ENCODE results near the gene ANKRD24. TPM values are rescaled to one million over a fixed set of nuclear protein-coding genes. Genes with fewer than 3 reads are reported as not detected.
"Not testable (repeated sequence)": the region's sequence is repeated elsewhere in the genome, so short reads cannot be mapped to it uniquely, and the experiment has no call there.

The ANKRD24 gene
- total and polyA plus RNA-seq, 3 donors from 2014 or later = 16.5 to 21.1 (median 20.4) TPM

GRCh38 chr19:4217429-4218264 lies 35.2 kb downstream of the ANKRD24 start:
- 79 to 82% methylated on average over 52 to 75 of the region's 81 CpGs for WGBS, 2 donors
- no peak for DNase-seq
- H3K4me3 ChIP-seq = peak overlapping the region in 1 of 2 donors; percentile 26
- no peak for TF ChIP-seq POLR2A (IDR thresholded peaks at IDR 0.05)
- intact Hi-C loops (cut with DNase I; ENCODE audit: low total_unique reads) = no loop called here
- no peaks in the 10 kb centered on the region for H3K4me1 ChIP-seq
- H3K36me3 ChIP-seq (ENCODE audit: low read depth, missing control alignments) = no peaks in the 10 kb centered on the region
- H3K9me3 ChIP-seq = no peaks in the 10 kb centered on the region
- no peak overlapping the region for H3K27ac ChIP-seq
- H3K27me3 ChIP-seq = no peaks in the 10 kb centered on the region

- DNase-seq; H3K4me1 ChIP-seq; intact Hi-C loops (cut with DNase I; ENCODE audit: low total_unique reads); H3K4me3 ChIP-seq; H3K9me3 ChIP-seq; H3K36me3 ChIP-seq (ENCODE audit: low read depth, missing control alignments); H3K27me3 ChIP-seq; H3K27ac ChIP-seq: not testable (repeated sequence)
- WGBS, 2 donors = 79 to 94% methylated on average over 1 of the region's 1 CpG
Observed at GRCh38 chr19:4218523-4218922, 36.0 kb downstream of the ANKRD24 start.

- H3K4me1 ChIP-seq = no peaks in the 10 kb centered on the region
- intact Hi-C loops (cut with DNase I; ENCODE audit: low total_unique reads) = no loop called here
- no peak for DNase-seq
- WGBS, 2 donors = 93 to 98% methylated on average over 7 of the region's 7 CpGs
- no peaks in the 10 kb centered on the region for H3K9me3 ChIP-seq
- no peaks in the 10 kb centered on the region for H3K27me3 ChIP-seq
- H3K27ac ChIP-seq = no peak overlapping the region
- TF ChIP-seq CTCF (IDR thresholded peaks at IDR 0.05) = no peak
- no peak for TF ChIP-seq POLR2A (IDR thresholded peaks at IDR 0.05)
- no peak overlapping the region for H3K4me3 ChIP-seq
- no peaks in the 10 kb centered on the region for H3K36me3 ChIP-seq (ENCODE audit: low read depth, missing control alignments)
Observed at GRCh38 chr19:4220188-4220587, 37.7 kb downstream of the ANKRD24 start.

GRCh38 chr19:4224470-4224869 lies 42.0 kb downstream of the ANKRD24 start:
- WGBS, 2 donors = 68 to 71% methylated on average over 10 to 15 of the region's 15 CpGs
- H3K27ac ChIP-seq = no peak overlapping the region
- H3K9me3 ChIP-seq = no peaks in the 10 kb centered on the region
- TF ChIP-seq POLR2A (IDR thresholded peaks at IDR 0.05) = no peak
- TF ChIP-seq CTCF (IDR thresholded peaks at IDR 0.05) = no peak
- no peak for DNase-seq
- H3K4me3 ChIP-seq = no peak overlapping the region
- intact Hi-C loops (cut with DNase I; ENCODE audit: low total_unique reads) = no loop called here
- peaks cover 6% of the 10 kb centered on the region for H3K4me1 ChIP-seq
- no peaks in the 10 kb centered on the region for H3K36me3 ChIP-seq (ENCODE audit: low read depth, missing control alignments)
- no peaks in the 10 kb centered on the region for H3K27me3 ChIP-seq

- peaks cover 6% of the 10 kb centered on the region for H3K4me1 ChIP-seq
- 66 to 82% methylated on average over 8 of the region's 8 CpGs for WGBS, 2 donors
- intact Hi-C loops (cut with DNase I; ENCODE audit: low total_unique reads) = no loop called here
- no peak for TF ChIP-seq CTCF (IDR thresholded peaks at IDR 0.05)
- no peak for TF ChIP-seq POLR2A (IDR thresholded peaks at IDR 0.05)
- no peak for DNase-seq
- H3K36me3 ChIP-seq (ENCODE audit: low read depth, missing control alignments) = no peaks in the 10 kb centered on the region
- H3K27me3 ChIP-seq = no peaks in the 10 kb centered on the region
- H3K27ac ChIP-seq = no peak overlapping the region
- H3K4me3 ChIP-seq = no peak overlapping the region
- H3K9me3 ChIP-seq = no peaks in the 10 kb centered on the region
Observed at GRCh38 chr19:4225885-4226284, 43.4 kb downstream of the ANKRD24 start.

GRCh38 chr19:4227771-4228170 lies 45.3 kb downstream of the ANKRD24 start:
- no peak for TF ChIP-seq POLR2A (IDR thresholded peaks at IDR 0.05)
- no peak for TF ChIP-seq CTCF (IDR thresholded peaks at IDR 0.05)

More at GRCh38 chr19:4227771-4228170, 45.3 kb downstream of the ANKRD24 start:
- H3K4me3 ChIP-seq = no peak overlapping the region
- no peak overlapping the region for H3K27ac ChIP-seq
- H3K36me3 ChIP-seq (ENCODE audit: low read depth, missing control alignments) = no peaks in the 10 kb centered on the region
- no peaks in the 10 kb centered on the region for H3K9me3 ChIP-seq
- no peak for DNase-seq
- peaks cover 6% of the 10 kb centered on the region for H3K4me1 ChIP-seq
- intact Hi-C loops (cut with DNase I; ENCODE audit: low total_unique reads) = no loop called here
- H3K27me3 ChIP-seq = no peaks in the 10 kb centered on the region

Data from testis (tissue), 3 donors.